HEK293 (cell line): ENCODE measurements around the gene EVA1C.

Experiments used
- ZBTB17 ChIP-seq: fragments of 450-650 bp; formaldehyde crosslinking; IDR thresholded peaks from 2 replicates; pipeline ENCODE4 v1.5.1; 2016; ENCODE audit warnings: missing biosample characterization, missing genetic modification characterization
- ZNF121 ChIP-seq: fragments of 450-650 bp; formaldehyde crosslinking; IDR thresholded peaks from 2 replicates; pipeline ENCODE4 v1.5.1; 2016; ENCODE audit warnings: missing biosample characterization, missing genetic modification characterization
- ZNF175 ChIP-seq: fragments of 450-650 bp; formaldehyde crosslinking; IDR thresholded peaks from 2 replicates; pipeline ENCODE4 v1.5.1; 2016; ENCODE audit warnings: missing biosample characterization, missing genetic modification characterization
- ZNF274 ChIP-seq, 2 experiments: fragments of 200-500 bp in 1 of 2; fragments of 450-650 bp in 1 of 2; sonication (Bioruptor generic) in 1 of 2; formaldehyde crosslinking in 1 of 2; IDR thresholded peaks; 2 replicates each; pipeline versions ENCODE4 v1.5.1 to v1.6.1; 2014 to 2016; ENCODE audit warnings: borderline replicate concordance in 1 of 2, inconsistent platforms in 1 of 2, low read length in 1 of 2, missing biosample characterization in 1 of 2, missing genetic modification characterization in 1 of 2
- ZNF555 ChIP-seq: fragments of 450-650 bp; formaldehyde crosslinking; conservative IDR thresholded peaks from 2 replicates; pipeline ENCODE4 v1.5.1; 2017; ENCODE audit warnings: missing biosample characterization, mild to moderate bottlenecking, missing genetic modification characterization, inconsistent platforms
- ZNF639 ChIP-seq: fragments of 450-650 bp; formaldehyde crosslinking; IDR thresholded peaks from 2 replicates; pipeline ENCODE4 v1.5.1; 2016; ENCODE audit warnings: missing biosample characterization, missing genetic modification characterization
- TF ChIP-seq, protein P1 (sequence below): fragments of 450-650 bp; formaldehyde crosslinking; IDR thresholded peaks from 2 replicates; pipeline ENCODE4 v1.5.1; 2016; ENCODE audit warnings: missing biosample characterization, missing genetic modification characterization
- TF ChIP-seq, protein P2 (sequence below): fragments of 450-650 bp; formaldehyde crosslinking; IDR thresholded peaks from 2 replicates; pipeline ENCODE4 v1.5.1; 2016; ENCODE audit warnings: missing biosample characterization, missing genetic modification characterization, low read depth

DNA sequence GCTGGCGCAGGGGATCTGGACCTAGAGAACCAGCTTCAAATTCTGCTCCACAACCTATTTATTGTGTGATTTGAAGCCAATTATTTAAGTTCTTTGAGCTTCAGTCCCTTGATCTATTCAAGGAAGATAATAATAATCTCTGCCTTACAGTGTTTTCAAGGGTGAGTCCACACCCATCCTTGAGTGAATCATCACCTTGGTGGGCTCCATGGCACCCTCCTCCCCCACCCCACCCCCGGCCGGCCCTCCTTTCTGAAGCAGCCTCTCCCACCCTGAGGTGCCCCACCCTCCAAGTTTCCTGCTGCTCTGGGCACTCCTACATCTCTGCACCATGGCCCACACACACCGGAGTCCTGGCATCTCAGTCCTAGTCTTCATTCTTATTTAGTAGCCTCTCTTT lies 134.5 kb downstream of the EVA1C start:
- TF ChIP-seq, protein P1, sequence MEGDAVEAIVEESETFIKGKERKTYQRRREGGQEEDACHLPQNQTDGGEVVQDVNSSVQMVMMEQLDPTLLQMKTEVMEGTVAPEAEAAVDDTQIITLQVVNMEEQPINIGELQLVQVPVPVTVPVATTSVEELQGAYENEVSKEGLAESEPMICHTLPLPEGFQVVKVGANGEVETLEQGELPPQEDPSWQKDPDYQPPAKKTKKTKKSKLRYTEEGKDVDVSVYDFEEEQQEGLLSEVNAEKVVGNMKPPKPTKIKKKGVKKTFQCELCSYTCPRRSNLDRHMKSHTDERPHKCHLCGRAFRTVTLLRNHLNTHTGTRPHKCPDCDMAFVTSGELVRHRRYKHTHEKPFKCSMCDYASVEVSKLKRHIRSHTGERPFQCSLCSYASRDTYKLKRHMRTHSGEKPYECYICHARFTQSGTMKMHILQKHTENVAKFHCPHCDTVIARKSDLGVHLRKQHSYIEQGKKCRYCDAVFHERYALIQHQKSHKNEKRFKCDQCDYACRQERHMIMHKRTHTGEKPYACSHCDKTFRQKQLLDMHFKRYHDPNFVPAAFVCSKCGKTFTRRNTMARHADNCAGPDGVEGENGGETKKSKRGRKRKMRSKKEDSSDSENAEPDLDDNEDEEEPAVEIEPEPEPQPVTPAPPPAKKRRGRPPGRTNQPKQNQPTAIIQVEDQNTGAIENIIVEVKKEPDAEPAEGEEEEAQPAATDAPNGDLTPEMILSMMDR (tag by site-specific recombination) = no peak
- TF ChIP-seq ZBTB17 = no peak
- no peak for TF ChIP-seq ZNF274 (IDR thresholded peaks at IDR 0.05; ENCODE audit: low read length)
- TF ChIP-seq ZNF274 (tag by site-specific recombination; IDR thresholded peaks at IDR 0.05; ENCODE audit: borderline replicate concordance) = no peak
- TF ChIP-seq ZNF121 = no peak
- TF ChIP-seq, protein P2, sequence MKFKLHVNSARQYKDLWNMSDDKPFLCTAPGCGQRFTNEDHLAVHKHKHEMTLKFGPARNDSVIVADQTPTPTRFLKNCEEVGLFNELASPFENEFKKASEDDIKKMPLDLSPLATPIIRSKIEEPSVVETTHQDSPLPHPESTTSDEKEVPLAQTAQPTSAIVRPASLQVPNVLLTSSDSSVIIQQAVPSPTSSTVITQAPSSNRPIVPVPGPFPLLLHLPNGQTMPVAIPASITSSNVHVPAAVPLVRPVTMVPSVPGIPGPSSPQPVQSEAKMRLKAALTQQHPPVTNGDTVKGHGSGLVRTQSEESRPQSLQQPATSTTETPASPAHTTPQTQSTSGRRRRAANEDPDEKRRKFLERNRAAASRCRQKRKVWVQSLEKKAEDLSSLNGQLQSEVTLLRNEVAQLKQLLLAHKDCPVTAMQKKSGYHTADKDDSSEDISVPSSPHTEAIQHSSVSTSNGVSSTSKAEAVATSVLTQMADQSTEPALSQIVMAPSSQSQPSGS (tag by site-specific recombination) = no peak
- TF ChIP-seq ZNF639 (tag by site-specific recombination) = no peak
- TF ChIP-seq ZNF555 (tag by site-specific recombination) = no peak
- no peak for TF ChIP-seq ZNF175 (tag by site-specific recombination)
